Stimulated activated CD8-positive, alpha-beta memory T cell treated with anti-CD3 and anti-CD28 coated beads, Interleukin-7, amount 100 ng/mL, for 1 hour (primary cell): ENCODE measurements around the gene PLK1.

Source experiments
- DNase-seq, 2 donors: peaks; one replicate each; pipeline ENCODE4 v3.0.0-alpha.2; 2020; ENCODE audit warnings: low read depth in 2 of 2

PLK1 gene

GRCh38 chr16:23679986-23680336 lies 1.3 kb downstream of the PLK1 start:
- DNase-seq = no peak

- no peak for DNase-seq
Observed at GRCh38 chr16:23682181-23682580, 3.5 kb downstream of the PLK1 start.

- DNase-seq = no peak
Observed at GRCh38 chr16:23683487-23683886, 4.8 kb downstream of the PLK1 start.

GRCh38 chr16:23687034-23687808 lies 8.5 kb downstream of the PLK1 start:
- no peak for DNase-seq

- no peak for DNase-seq
Observed at GRCh38 chr16:23689442-23690187, 10.9 kb downstream of the PLK1 start.

GRCh38 chr16:23690771-23691482 lies 12.2 kb downstream of the PLK1 start:
- DNase-seq = no peak

- no peak for DNase-seq
Observed at GRCh38 chr16:23691483-23692189, 12.9 kb downstream of the PLK1 start.

GRCh38 chr16:23692190-23692837 lies 13.6 kb downstream of the PLK1 start:
- DNase-seq = no peak

GRCh38 chr16:23694265-23694643 lies 15.6 kb downstream of the PLK1 start:
- no peak for DNase-seq

- no peak for DNase-seq
Observed at GRCh38 chr16:23694644-23695373, 16.1 kb downstream of the PLK1 start.

GRCh38 chr16:23695756-23696155 lies 17.1 kb downstream of the PLK1 start:
- no peak for DNase-seq

- no peak for DNase-seq
Observed at GRCh38 chr16:23699100-23699499, 20.4 kb downstream of the PLK1 start.

- no peak for DNase-seq
Observed at GRCh38 chr16:23700093-23700492, 21.4 kb downstream of the PLK1 start.

- DNase-seq = no peak
Observed at GRCh38 chr16:23700509-23700908, 21.8 kb downstream of the PLK1 start.

- no peak for DNase-seq
Observed at GRCh38 chr16:23701045-23701444, 22.4 kb downstream of the PLK1 start.

- no peak for DNase-seq
Observed at GRCh38 chr16:23702951-23703350, 24.3 kb downstream of the PLK1 start.

- DNase-seq = no peak
Observed at GRCh38 chr16:23704772-23705516, 26.3 kb downstream of the PLK1 start.

- no peak for DNase-seq
Observed at GRCh38 chr16:23705517-23705902, 26.8 kb downstream of the PLK1 start.

GRCh38 chr16:23706439-23706838 lies 27.8 kb downstream of the PLK1 start:
- no peak for DNase-seq

GRCh38 chr16:23709536-23709935 lies 30.8 kb downstream of the PLK1 start:
- DNase-seq = no peak
